ENCODE data around the gene SH3YL1. TPM values are rescaled to one million over a fixed set of nuclear protein-coding genes. Genes with fewer than 3 reads are reported as not detected.

Gene SH3YL1
- polyA plus RNA-seq, 1 experiment = 27.6 TPM

GRCh38 chr2:279366-279765, 15.5 kb upstream of the SH3YL1 start:
- CTCF ChIA-PET = interaction anchor here (3.0 kb wide), 1 partner anchor 11 kb away, joined by 13 read pairs; no protein-coding TSS in a partner anchor
- POLR2A ChIA-PET = no interaction called here
- no peaks in the 10 kb centered on the region for H3K9me3 ChIP-seq (ENCODE audit: control insufficient read depth, insufficient read depth, low read length)
- H3K4me3 ChIP-seq (ENCODE audit: low read depth, low read length) = no peak overlapping the region
- H3K27ac ChIP-seq (ENCODE audit: low read depth, low read length) = no peak overlapping the region
- no peak for DNase-seq (ENCODE audit: low read depth, low spot score)
- no peak for TF ChIP-seq CTCF (IDR thresholded peaks at IDR 0.05; ENCODE audit: low read depth, low read length)
- no peaks in the 10 kb centered on the region for H3K27me3 ChIP-seq (ENCODE audit: control insufficient read depth, insufficient read depth, low read length)

DNA sequence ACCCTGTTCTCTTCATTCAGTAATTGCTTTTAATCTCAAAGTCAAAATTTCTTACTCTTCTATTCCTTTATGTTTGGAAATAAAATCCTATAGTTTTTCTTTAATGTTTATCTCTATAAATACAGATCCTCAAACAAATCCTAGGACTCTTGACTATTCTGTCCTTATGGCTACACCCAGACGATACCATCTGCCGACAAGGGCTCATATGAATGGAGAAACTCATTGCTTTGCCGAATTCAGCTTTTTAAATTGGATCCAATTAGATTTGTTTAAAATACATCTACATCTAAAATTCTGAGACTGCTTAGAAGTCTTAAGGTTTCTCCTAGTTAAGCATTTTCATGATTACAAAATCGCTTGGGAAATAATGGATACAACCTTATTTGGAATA, 15.1 kb upstream of the SH3YL1 start:
- CTCF ChIA-PET = interaction anchor here (3.0 kb wide), 1 partner anchor 11 kb away, joined by 13 read pairs; no protein-coding TSS in a partner anchor
- H3K27ac ChIP-seq (ENCODE audit: low read depth, low read length) = no peak overlapping the region

DNA sequence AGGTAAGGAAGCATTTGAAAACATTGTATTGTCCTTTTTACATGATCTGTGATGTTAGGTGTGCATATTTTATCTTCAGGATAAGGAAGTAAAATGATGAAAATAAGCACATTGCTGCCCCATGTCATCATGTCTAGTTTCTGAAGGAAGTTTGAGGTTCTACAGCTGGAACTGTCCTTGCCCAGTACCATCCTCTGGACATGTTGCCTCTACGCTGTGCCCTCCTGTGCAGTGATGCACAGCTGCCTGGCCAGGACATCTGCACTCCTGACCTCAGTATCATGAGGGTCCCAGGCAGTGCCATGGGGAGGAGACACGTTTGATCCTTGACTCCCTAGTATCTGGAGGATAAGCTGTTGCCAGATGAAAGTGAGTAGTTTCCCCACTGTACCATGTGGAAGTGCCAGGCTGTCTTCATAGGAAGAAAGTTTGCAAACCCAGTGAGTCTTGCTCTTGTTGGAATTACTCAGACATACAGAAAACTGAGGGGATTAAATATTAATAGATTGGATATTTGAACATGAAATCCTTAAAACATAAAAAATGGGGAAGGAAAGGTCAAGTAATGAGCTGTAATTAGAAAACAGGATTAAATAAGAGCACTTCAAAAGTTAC, 14.6 kb upstream of the SH3YL1 start:
- Histone ChIP-seq H3K9me3 (ENCODE audit: control insufficient read depth, insufficient read depth, low read length) (no peaks in the 10 kb centered on the region), H3K27ac (ENCODE audit: low read depth, low read length) (no peak overlapping the region), H3K27me3 (ENCODE audit: control insufficient read depth, insufficient read depth, low read length) (no peaks in the 10 kb centered on the region), H3K4me3 (ENCODE audit: low read depth, low read length) (no peak overlapping the region)
- CTCF ChIA-PET = interaction anchor here (3.0 kb wide), 1 partner anchor 12 kb away, joined by 13 read pairs; no protein-coding TSS in a partner anchor
- POLR2A ChIA-PET = no interaction called here
- DNase-seq (ENCODE audit: low read depth, low spot score) = no peak
- TF ChIP-seq CTCF (IDR thresholded peaks at IDR 0.05; ENCODE audit: low read depth, low read length) = no peak

More for the DNA sequence above, 15.1 kb upstream of the SH3YL1 start:
- Histone ChIP-seq H3K9me3 (ENCODE audit: control insufficient read depth, insufficient read depth, low read length) (no peaks in the 10 kb centered on the region), H3K4me3 (ENCODE audit: low read depth, low read length) (no peak overlapping the region), H3K27me3 (ENCODE audit: control insufficient read depth, insufficient read depth, low read length) (no peaks in the 10 kb centered on the region)
- no peak for TF ChIP-seq CTCF (IDR thresholded peaks at IDR 0.05; ENCODE audit: low read depth, low read length)
- DNase-seq (ENCODE audit: low read depth, low spot score) = no peak
- POLR2A ChIA-PET = no interaction called here

- no peak overlapping the region for H3K27ac ChIP-seq (ENCODE audit: low read depth, low read length)
- POLR2A ChIA-PET = no interaction called here
- CTCF ChIA-PET = interaction anchor here (1.8 kb wide), 1 partner anchor 15 kb away, joined by 5 read pairs; no protein-coding TSS in a partner anchor
- no peak overlapping the region for H3K4me3 ChIP-seq (ENCODE audit: low read depth, low read length)
- no peaks in the 10 kb centered on the region for H3K27me3 ChIP-seq (ENCODE audit: control insufficient read depth, insufficient read depth, low read length)
- no peak for TF ChIP-seq CTCF (IDR thresholded peaks at IDR 0.05; ENCODE audit: low read depth, low read length)
- no peaks in the 10 kb centered on the region for H3K9me3 ChIP-seq (ENCODE audit: control insufficient read depth, insufficient read depth, low read length)
- DNase-seq (ENCODE audit: low read depth, low spot score) = no peak
Measured at GRCh38 chr2:275466-275865, 11.6 kb upstream of the SH3YL1 start.

GRCh38 chr2:274503-274902, 10.7 kb upstream of the SH3YL1 start:
- Histone ChIP-seq H3K9me3 (ENCODE audit: control insufficient read depth, insufficient read depth, low read length) (no peaks in the 10 kb centered on the region), H3K4me3 (ENCODE audit: low read depth, low read length) (no peak overlapping the region), H3K27me3 (ENCODE audit: control insufficient read depth, insufficient read depth, low read length) (no peaks in the 10 kb centered on the region), H3K27ac (ENCODE audit: low read depth, low read length) (no peak overlapping the region)
- ChIA-PET CTCF (interaction anchor here (1.8 kb wide), 1 partner anchor 16 kb away, joined by 5 read pairs; no protein-coding TSS in a partner anchor), POLR2A (no interaction called here)
- DNase-seq (ENCODE audit: low read depth, low spot score) = no peak
- TF ChIP-seq CTCF (IDR thresholded peaks at IDR 0.05; ENCODE audit: low read depth, low read length) = no peak
